HUES64 (cell line): ENCODE data around the gene LRRFIP1.

Experiments used
- H3K27ac ChIP-seq: 2 replicates; pipeline ENCODE4 v1.7.0; 2013; ENCODE audit warnings: low read depth, low read length, inconsistent platforms
- H3K27me3 ChIP-seq: 2 replicates; pipeline ENCODE4 v1.6.1; 2013; ENCODE audit warnings: mild to moderate bottlenecking, low read length; ENCODE audit not compliant: insufficient read depth
- H3K36me3 ChIP-seq: 2 replicates; pipeline ENCODE4 v1.6.1; 2013; ENCODE audit warnings: mild to moderate bottlenecking, low read length; ENCODE audit not compliant: insufficient read depth
- H3K4me1 ChIP-seq: 2 replicates; pipeline ENCODE4 v1.6.1; 2013; ENCODE audit warnings: mild to moderate bottlenecking, low read length, moderate library complexity; ENCODE audit not compliant: insufficient read depth
- H3K4me3 ChIP-seq: 2 replicates; pipeline ENCODE4 v1.5.1; 2013; ENCODE audit warnings: mild to moderate bottlenecking, low read length, moderate library complexity
- H3K9ac ChIP-seq: 2 replicates; pipeline ENCODE4 v1.6.1; 2013; ENCODE audit warnings: mild to moderate bottlenecking, low read depth, low read length
- H3K9me3 ChIP-seq: 2 replicates; pipeline ENCODE4 v1.6.1; 2013; ENCODE audit warnings: low read depth, low read length; ENCODE audit not compliant: insufficient read depth
- WGBS: fragments of 150-250, 120-280 bp; methylation state at CpG from one replicate; pipeline ENCODE4 v1.1.7; 2013; ENCODE audit warnings: missing lambda C conversion rate; 5-methylcytosine and 5-hydroxymethylcytosine counted together

Gene LRRFIP1

DNA sequence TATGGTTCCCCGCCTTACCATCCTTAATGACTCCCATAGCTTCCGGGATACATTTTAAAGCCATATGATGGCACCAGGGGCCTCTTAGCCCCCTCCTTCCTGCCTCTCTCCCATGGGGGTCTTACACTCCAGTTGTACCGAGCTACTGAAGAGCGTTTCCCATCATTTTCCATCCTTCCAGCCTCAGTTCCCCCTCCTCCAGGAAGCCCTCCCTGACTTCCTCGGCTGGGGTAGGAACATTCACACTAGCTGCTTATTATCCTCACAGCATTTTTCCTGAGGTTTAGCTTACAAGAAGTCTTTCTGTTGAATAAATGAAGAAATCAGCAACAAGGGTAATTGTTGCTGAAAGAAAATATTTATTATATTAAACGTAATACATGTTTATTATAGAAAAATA, 41.1 kb downstream of the LRRFIP1 start:
- WGBS = 93% methylated on average over 5 of the region's 6 CpGs
- H3K36me3 ChIP-seq = no peaks in the 10 kb centered on the region
- H3K9ac ChIP-seq = no peak overlapping the region
- peaks cover 26% of the 10 kb centered on the region for H3K4me1 ChIP-seq
- H3K4me3 ChIP-seq = no peak overlapping the region
- H3K27me3 ChIP-seq = no peaks in the 10 kb centered on the region
- H3K9me3 ChIP-seq = no peaks in the 10 kb centered on the region
- no peak overlapping the region for H3K27ac ChIP-seq

DNA sequence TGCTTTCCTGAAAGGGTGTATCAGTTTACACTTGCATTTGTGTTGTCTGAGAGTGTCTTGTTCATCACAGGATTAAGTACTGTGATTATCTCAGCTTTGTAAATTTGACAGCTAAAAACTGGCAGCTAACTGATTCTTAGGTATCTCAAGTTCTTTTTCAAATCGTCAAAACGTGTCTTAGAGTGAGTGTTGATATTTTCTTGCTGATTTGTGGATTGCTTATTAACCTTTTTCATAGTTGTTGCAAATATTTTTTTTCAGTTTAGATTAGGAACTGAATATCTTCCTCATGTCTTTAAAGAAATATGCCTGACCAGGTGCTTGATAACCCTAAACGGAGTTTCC, 41.9 kb downstream of the LRRFIP1 start:
- no peak overlapping the region for H3K27ac ChIP-seq
- H3K4me3 ChIP-seq = no peak overlapping the region
- no peak overlapping the region for H3K9ac ChIP-seq
- WGBS = 91% methylated on average over 3 of the region's 3 CpGs
- no peaks in the 10 kb centered on the region for H3K27me3 ChIP-seq
- no peaks in the 10 kb centered on the region for H3K36me3 ChIP-seq
- H3K9me3 ChIP-seq = no peaks in the 10 kb centered on the region
- H3K4me1 ChIP-seq = peaks cover 32% of the 10 kb centered on the region

DNA sequence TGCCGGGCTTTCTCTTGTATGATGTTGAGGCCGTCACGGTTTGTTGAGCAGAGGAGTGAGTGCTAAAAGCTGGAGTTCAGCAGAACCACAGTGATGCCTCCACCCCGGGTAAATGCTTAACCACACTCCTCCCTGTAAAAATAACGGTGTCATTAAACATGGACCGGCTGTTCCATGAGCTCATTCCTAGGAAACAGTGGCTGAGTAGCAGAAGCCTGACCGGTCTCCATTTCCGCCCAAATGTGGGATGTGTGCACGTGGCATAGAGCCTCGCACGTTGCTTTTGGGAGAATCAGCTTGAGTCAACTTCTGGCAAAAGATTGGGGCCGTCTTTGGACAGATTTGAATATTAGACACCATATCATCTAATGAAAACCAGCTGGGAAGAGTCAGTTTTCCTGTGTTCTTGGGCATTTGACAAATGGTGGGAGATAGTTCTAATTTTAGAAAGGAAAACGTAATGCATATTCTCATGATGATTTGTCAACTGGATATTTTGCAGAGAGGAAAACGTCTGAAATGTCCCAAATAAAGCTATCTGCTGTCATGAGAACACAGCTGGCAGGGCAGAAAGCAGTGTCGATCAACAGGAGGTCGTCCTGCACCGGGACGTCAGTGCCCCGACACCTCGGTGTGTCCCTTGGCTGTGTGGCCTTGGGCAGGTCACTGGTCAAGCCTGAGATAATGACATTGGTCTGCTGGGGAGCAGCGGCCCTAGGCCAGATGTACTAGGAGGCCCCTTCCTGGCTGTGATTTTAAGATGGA, 42.4 kb downstream of the LRRFIP1 start:
- Histone ChIP-seq H3K27ac (no peak overlapping the region), H3K9ac (no peak overlapping the region), H3K36me3 (no peaks in the 10 kb centered on the region), H3K27me3 (no peaks in the 10 kb centered on the region), H3K4me1 (peaks cover 37% of the 10 kb centered on the region), H3K4me3 (no peak overlapping the region), H3K9me3 (no peaks in the 10 kb centered on the region)
- 90% methylated on average over 21 of the region's 21 CpGs for WGBS

- no peak overlapping the region for H3K4me3 ChIP-seq
- peaks cover 40% of the 10 kb centered on the region for H3K4me1 ChIP-seq
- H3K36me3 ChIP-seq = no peaks in the 10 kb centered on the region
- 92% methylated on average over 14 of the region's 14 CpGs for WGBS
- no peaks in the 10 kb centered on the region for H3K9me3 ChIP-seq
- H3K27ac ChIP-seq = no peak overlapping the region
- no peaks in the 10 kb centered on the region for H3K27me3 ChIP-seq
- no peak overlapping the region for H3K9ac ChIP-seq
Measured at GRCh38 chr2:237670641-237671040, 43.3 kb downstream of the LRRFIP1 start.

- H3K4me1 ChIP-seq = peaks cover 39% of the 10 kb centered on the region
- H3K36me3 ChIP-seq = no peaks in the 10 kb centered on the region
- H3K4me3 ChIP-seq = no peak overlapping the region
- no peaks in the 10 kb centered on the region for H3K27me3 ChIP-seq
- no peak overlapping the region for H3K9ac ChIP-seq
- H3K27ac ChIP-seq = no peak overlapping the region
- H3K9me3 ChIP-seq = no peaks in the 10 kb centered on the region
- 93% methylated on average over 7 of the region's 7 CpGs for WGBS
Measured at GRCh38 chr2:237671466-237672138, 44.2 kb downstream of the LRRFIP1 start.

DNA sequence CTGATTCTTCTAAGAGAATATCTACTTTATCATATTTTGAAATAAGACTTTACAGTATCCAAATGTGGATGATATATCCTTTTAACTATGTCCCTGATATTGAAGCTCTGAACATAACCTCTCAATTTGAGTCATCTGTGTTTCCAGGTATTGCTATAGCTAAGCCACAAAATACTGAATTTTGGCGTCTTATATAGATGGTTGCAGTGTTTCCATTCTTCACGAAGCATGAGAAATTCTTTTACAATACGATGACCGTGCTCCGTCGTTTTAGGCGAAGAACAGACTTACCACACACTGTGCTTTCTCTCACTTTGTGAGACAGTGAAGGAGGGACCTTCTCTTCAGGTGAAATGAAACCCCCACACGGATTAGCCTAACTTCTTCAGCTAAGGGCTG, 45.3 kb downstream of the LRRFIP1 start:
- 89% methylated on average over 8 of the region's 8 CpGs for WGBS
- Histone ChIP-seq H3K27me3 (no peaks in the 10 kb centered on the region), H3K9ac (no peak overlapping the region), H3K36me3 (no peaks in the 10 kb centered on the region), H3K4me1 (peaks cover 39% of the 10 kb centered on the region), H3K9me3 (no peaks in the 10 kb centered on the region), H3K27ac (0 out of 2 replicates have a peak overlapping the region, but pooled peaks have one; percentile 11), H3K4me3 (no peak overlapping the region)

GRCh38 chr2:237673130-237674001, 46.0 kb downstream of the LRRFIP1 start:
- Histone ChIP-seq H3K9ac (no peak overlapping the region), H3K27ac (0 out of 2 replicates have a peak overlapping the region, but pooled peaks have one; percentile 11), H3K27me3 (no peaks in the 10 kb centered on the region), H3K4me1 (peaks cover 39% of the 10 kb centered on the region), H3K9me3 (no peaks in the 10 kb centered on the region), H3K4me3 (no peak overlapping the region), H3K36me3 (no peaks in the 10 kb centered on the region)
- WGBS = 73% methylated on average over 39 of the region's 39 CpGs

GRCh38 chr2:237674731-237675276, 47.4 kb downstream of the LRRFIP1 start:
- no peak overlapping the region for H3K4me3 ChIP-seq

DNA sequence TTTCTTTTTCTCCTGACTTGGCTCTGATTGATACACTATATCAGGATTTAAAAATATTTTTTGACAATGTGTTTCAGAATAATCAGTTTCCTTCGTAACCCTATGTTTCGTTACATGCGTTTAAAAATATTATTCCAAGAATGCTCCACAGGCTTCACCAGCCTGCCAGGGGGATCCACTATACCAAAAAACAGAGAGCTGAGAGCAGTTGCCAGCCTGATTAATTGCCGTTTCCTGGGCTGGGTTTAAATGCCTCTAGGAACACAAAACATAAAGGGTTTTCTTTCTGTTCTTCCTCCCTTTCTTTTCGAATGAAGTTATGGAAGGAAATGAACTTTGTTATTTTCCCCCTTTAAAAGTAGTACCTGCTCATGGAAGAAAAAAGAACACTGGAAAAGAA, 47.9 kb downstream of the LRRFIP1 start:
- H3K36me3 ChIP-seq = no peaks in the 10 kb centered on the region
- H3K27me3 ChIP-seq = no peaks in the 10 kb centered on the region
- peak overlapping the region; percentile 34; the same call in 1 of the 2 replicates for H3K9ac ChIP-seq
- no peak overlapping the region for H3K4me3 ChIP-seq
- H3K27ac ChIP-seq = peak overlapping the region; percentile 56
- H3K9me3 ChIP-seq = no peaks in the 10 kb centered on the region
- peaks cover 28% of the 10 kb centered on the region for H3K4me1 ChIP-seq
- 89% methylated on average over 4 of the region's 5 CpGs for WGBS

More at GRCh38 chr2:237674731-237675276, 47.4 kb downstream of the LRRFIP1 start:
- Histone ChIP-seq H3K4me1 (peaks cover 28% of the 10 kb centered on the region), H3K9ac (peak overlapping the region; percentile 34; the same call in 1 of the 2 replicates), H3K27me3 (no peaks in the 10 kb centered on the region), H3K36me3 (no peaks in the 10 kb centered on the region), H3K27ac (peak overlapping the region; percentile 56), H3K9me3 (no peaks in the 10 kb centered on the region)
- WGBS = 29% methylated on average over 17 of the region's 17 CpGs

DNA sequence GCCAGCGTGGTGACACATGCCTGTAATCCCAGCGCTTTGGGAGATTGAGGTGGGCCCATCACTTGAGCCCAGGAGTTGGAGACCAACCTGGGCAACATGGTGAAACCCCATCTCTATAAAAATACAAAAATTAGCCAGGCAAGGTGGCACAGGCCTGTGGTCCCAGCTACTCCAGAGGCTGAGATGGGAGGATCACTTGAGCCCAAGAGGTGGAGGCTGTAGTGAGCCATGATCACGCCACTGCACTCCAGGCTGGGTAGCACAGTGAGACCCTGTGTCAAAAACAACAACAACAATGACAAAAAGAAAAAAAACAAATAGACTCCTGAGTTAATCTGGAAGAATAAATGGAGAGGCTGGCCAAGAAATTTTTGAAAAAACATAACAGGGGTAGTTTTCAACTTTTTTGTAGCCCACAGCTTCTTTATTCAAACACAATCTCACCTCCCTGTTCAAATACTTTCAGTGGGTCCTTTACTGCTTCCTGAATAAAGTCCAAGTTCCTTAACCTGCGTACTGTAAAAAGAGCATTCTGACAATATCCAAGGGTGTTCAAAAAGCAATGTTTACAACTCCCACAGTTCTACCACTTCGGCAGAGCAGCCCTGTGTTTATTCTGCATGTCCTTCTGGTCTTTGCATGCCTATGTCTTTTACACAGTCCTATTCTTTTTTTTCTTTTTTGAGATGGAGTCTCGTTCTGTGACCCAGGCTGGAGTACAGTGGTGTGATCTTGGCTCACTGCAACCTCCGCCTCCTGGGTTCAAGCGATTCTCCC, 53.5 kb downstream of the LRRFIP1 start:
- WGBS = 96% methylated on average over 8 of the region's 8 CpGs
- Histone ChIP-seq H3K9me3 (0 out of 2 replicates have a peak, but pooled peaks cover 6% of the 10 kb centered on the region), H3K4me1 (0 out of 2 replicates have a peak, but pooled peaks cover 6% of the 10 kb centered on the region), H3K27ac (no peak overlapping the region), H3K36me3 (0 out of 2 replicates have a peak, but pooled peaks cover 5% of the 10 kb centered on the region), H3K27me3 (no peaks in the 10 kb centered on the region), H3K4me3 (no peak overlapping the region), H3K9ac (no peak overlapping the region)
